HepG2 (cell line): ENCODE data around the gene PEX10. TPM values are rescaled to one million over a fixed set of nuclear protein-coding genes. Genes with fewer than 3 reads are reported as not detected.
A peak's percentile ranks its signal among the peaks of the same experiment; 100 is the strongest.

ENCODE experiments used
- BCL3 ChIP-seq: sonication (generic); formaldehyde crosslinking; IDR thresholded peaks from 2 replicates; pipeline ENCODE4 v1.5.1; 2020; ENCODE audit warnings: mild to moderate bottlenecking, missing genetic modification reagents, moderate library complexity
- CENPT ChIP-seq: sonication (generic); formaldehyde crosslinking; IDR thresholded peaks from 2 replicates; pipeline ENCODE4 v1.8.0; 2022; ENCODE audit warnings: low read depth, mild to moderate bottlenecking, moderate library complexity, missing genetic modification reagents
- DNMT3B ChIP-seq: conservative IDR thresholded peaks from 2 replicates; pipeline ENCODE4 v1.6.1; 2016; ENCODE audit warnings: missing biosample characterization, control low read depth
- FUBP1 ChIP-seq: sonication (generic); formaldehyde crosslinking; IDR thresholded peaks from 2 replicates; pipeline ENCODE4 v1.5.1; 2020; ENCODE audit warnings: missing genetic modification reagents, mild to moderate bottlenecking, borderline replicate concordance
- GRHL1 ChIP-seq: sonication (generic); formaldehyde crosslinking; conservative IDR thresholded peaks from 2 replicates; pipeline ENCODE4 v1.8.0; 2022; ENCODE audit warnings: missing genetic modification reagents
- KLF13 ChIP-seq: sonication (generic); formaldehyde crosslinking; IDR thresholded peaks from 2 replicates; pipeline ENCODE4 v1.4.0; 2020; ENCODE audit warnings: mild to moderate bottlenecking, missing genetic modification reagents
- KLF15 ChIP-seq: sonication (generic); formaldehyde crosslinking; IDR thresholded peaks from 2 replicates; pipeline ENCODE4 v1.8.1; 2023; ENCODE audit warnings: borderline replicate concordance, mild to moderate bottlenecking, inconsistent platforms, missing genetic modification reagents, mixed read lengths
- KLF9 ChIP-seq: IDR thresholded peaks from 2 replicates; pipeline ENCODE4 v1.6.1; 2016; ENCODE audit warnings: low read depth
- PITX1 ChIP-seq: sonication (generic); formaldehyde crosslinking; IDR thresholded peaks from 2 replicates; pipeline ENCODE4 v1.5.1; 2020; ENCODE audit warnings: mild to moderate bottlenecking, missing genetic modification reagents
- RFX5 ChIP-seq: IDR thresholded peaks from 2 replicates; pipeline ENCODE4 v1.6.1; 2011; ENCODE audit warnings: low read depth, low read length, improper control_type of control experiment
- RFXANK ChIP-seq: IDR thresholded peaks from 2 replicates; pipeline ENCODE4 v1.6.1; 2016
- SNAI1 ChIP-seq: sonication (generic); formaldehyde crosslinking; IDR thresholded peaks from 2 replicates; pipeline ENCODE4 v1.5.0; 2020; ENCODE audit warnings: mild to moderate bottlenecking, missing genetic modification reagents, borderline replicate concordance
- USF2 ChIP-seq, 2 experiments: sonication (generic) in 1 of 2; formaldehyde crosslinking in 1 of 2; IDR thresholded peaks; 2 replicates each; pipeline versions ENCODE4 v1.5.1 to v1.6.1; 2011 to 2020; ENCODE audit warnings: borderline replicate concordance in 1 of 2, low read depth in 1 of 2, low read length in 1 of 2, mild to moderate bottlenecking in 1 of 2, missing genetic modification reagents in 1 of 2, moderate library complexity in 1 of 2
- ZNF264 ChIP-seq: sonication (generic); formaldehyde crosslinking; IDR thresholded peaks from 2 replicates; pipeline ENCODE4 v1.4.0; 2020; ENCODE audit warnings: missing genetic modification reagents
- ZNF382 ChIP-seq: sonication (generic); formaldehyde crosslinking; IDR thresholded peaks from 2 replicates; pipeline ENCODE4 v1.5.0; 2020; ENCODE audit warnings: missing genetic modification reagents, mild to moderate bottlenecking, borderline replicate concordance
- ZNF501 ChIP-seq: sonication (generic); formaldehyde crosslinking; IDR thresholded peaks from 2 replicates; pipeline ENCODE4 v1.5.1; 2020; ENCODE audit warnings: mild to moderate bottlenecking, moderate library complexity, missing genetic modification reagents
- ZNF512 ChIP-seq: sonication (generic); formaldehyde crosslinking; IDR thresholded peaks from 2 replicates; pipeline ENCODE4 v1.4.0; 2020; ENCODE audit warnings: mild to moderate bottlenecking, missing genetic modification reagents
- ZNF556 ChIP-seq: sonication (generic); formaldehyde crosslinking; IDR thresholded peaks from 2 replicates; pipeline ENCODE4 v1.4.0; 2020; ENCODE audit warnings: mild to moderate bottlenecking, missing genetic modification reagents, borderline replicate concordance
- ZNF775 ChIP-seq: sonication (generic); formaldehyde crosslinking; IDR thresholded peaks from 2 replicates; pipeline ENCODE4 v1.4.0; 2020; ENCODE audit warnings: missing genetic modification reagents, mild to moderate bottlenecking, moderate library complexity, borderline replicate concordance
- ZNF841 ChIP-seq: sonication (generic); formaldehyde crosslinking; IDR thresholded peaks from 2 replicates; pipeline ENCODE4 v1.8.1; 2023; ENCODE audit warnings: missing genetic modification reagents, borderline replicate concordance
- ZSCAN21 ChIP-seq: sonication (generic); formaldehyde crosslinking; IDR thresholded peaks from 2 replicates; pipeline ENCODE4 v1.8.0; 2022; ENCODE audit warnings: mild to moderate bottlenecking, missing genetic modification reagents, moderate library complexity, borderline replicate concordance
- polyA plus RNA-seq, 8 experiments: library from polyadenylated mRNA; depleted of rRNA in 3 of 8; stranded (reverse) in 7 of 8; unstranded in 1 of 8; fragments of >200 nt; fragmentation: Illumina TruSeq in 4 of 8; extraction: Trizol in 4 of 8; gene quantifications; 2 replicates each; pipeline versions ENCODE4 v1.2.1 to v1.2.3, GENCODE V29; 2011 to 2016; ENCODE audit warnings: low read depth in 4 of 8, missing spikeins in 1 of 8, mixed read lengths in 1 of 8; ENCODE audit not compliant: insufficient read depth in 1 of 8
- total RNA-seq, 5 experiments: library from RNA; depleted of rRNA; stranded (reverse); fragments of >200 nt; fragmentation: Illumina TruSeq; extraction: Trizol; gene quantifications; 2 replicates each; pipeline ENCODE4 v1.2.3, GENCODE V29; 2016; ENCODE audit warnings: low read depth in 1 of 5

The PEX10 gene
- total and polyA plus RNA-seq, 2 of the 13 experiments (the other 11 are each of a cell fraction or from before 2014, with no cell fraction given) = 16.1 to 39.6 TPM

GRCh38 chr1:2393471-2393877 is 18.9 kb downstream of the PEX10 start (continued):
- TF ChIP-seq ZNF556 (CRISPR knock-in tag) (no peak), KLF13 (CRISPR knock-in tag) (no peak), FUBP1 (no peak), SNAI1 (CRISPR knock-in tag) (no peak), ZNF775 (CRISPR knock-in tag) (no peak), ZNF501 (CRISPR knock-in tag) (no peak), ZSCAN21 (CRISPR knock-in tag) (no peak), PITX1 (CRISPR knock-in tag) (0 out of 2 replicates have a peak, but pooled peaks have one; percentile 31), BCL3 (CRISPR knock-in tag) (no peak), ZNF841 (CRISPR knock-in tag) (no peak), DNMT3B (CRISPR knock-in tag) (no peak), KLF9 (CRISPR knock-in tag) (no peak), CENPT (CRISPR knock-in tag) (no peak), KLF15 (CRISPR knock-in tag) (no peak), GRHL1 (CRISPR knock-in tag) (no peak), RFXANK (CRISPR knock-in tag) (no peak), USF2 (IDR thresholded peaks at IDR 0.05; ENCODE audit: low read depth, low read length) (no peak), USF2 (CRISPR knock-in tag; IDR thresholded peaks at IDR 0.05; ENCODE audit: borderline replicate concordance) (no peak), ZNF512 (CRISPR knock-in tag) (no peak), ZNF264 (CRISPR knock-in tag) (no peak), ZNF382 (no peak), RFX5 (no peak)
